OCI-LY1 (cell line): ENCODE measurements around the gene CCDC40.

Source experiments
- H2AFZ ChIP-seq: fragments of 200-600 bp; sonication (generic), shearing (Covaris generic); 2 replicates; pipeline ENCODE4 v1.6.0; 2014; ENCODE audit warnings: antibody characterized with exemption, mild to moderate bottlenecking, low read length
- H3F3A ChIP-seq: fragments of 200-600 bp; sonication (generic), shearing (Covaris generic); 2 replicates; pipeline ENCODE4 v1.6.0; 2014; ENCODE audit warnings: mild to moderate bottlenecking, antibody characterized with exemption, low read length, moderate library complexity; ENCODE audit not compliant: insufficient read depth
- H3K27ac ChIP-seq: fragments of 200-600 bp; sonication (generic); 2 replicates; pipeline ENCODE4 v1.5.1; 2014; ENCODE audit warnings: low read length, mixed run types, mild to moderate bottlenecking, low read depth; ENCODE audit not compliant: poor library complexity, severe bottlenecking
- H3K27me3 ChIP-seq: fragments of 200-600 bp; sonication (generic); 2 replicates; pipeline ENCODE4 v1.6.0; 2014; ENCODE audit warnings: antibody characterized with exemption, mild to moderate bottlenecking, low read length, moderate library complexity; ENCODE audit not compliant: insufficient read depth
- H3K36me3 ChIP-seq: fragments of 200-600 bp; sonication (generic); 2 replicates; pipeline ENCODE4 v1.6.1; 2014; ENCODE audit warnings: mild to moderate bottlenecking, antibody characterized with exemption, low read length, moderate library complexity, mixed read lengths; ENCODE audit not compliant: insufficient read depth
- H3K4me1 ChIP-seq: fragments of 200-600 bp; sonication (generic); 2 replicates; pipeline ENCODE4 v1.5.1; 2014; ENCODE audit warnings: mild to moderate bottlenecking, low read length, moderate library complexity; ENCODE audit not compliant: insufficient read depth, severe bottlenecking
- H3K4me2 ChIP-seq: fragments of 200-600 bp; sonication (generic), shearing (Covaris generic); 2 replicates; pipeline ENCODE4 v1.6.1; 2014; ENCODE audit warnings: low read length
- H3K4me3 ChIP-seq: fragments of 200-600 bp; sonication (generic); 2 replicates; pipeline ENCODE4 v1.5.1; 2014; ENCODE audit warnings: low read length, low read depth, mild to moderate bottlenecking, mixed read lengths; ENCODE audit not compliant: poor library complexity, severe bottlenecking
- H3K79me2 ChIP-seq: fragments of 200-600 bp; shearing (Covaris generic); 2 replicates; pipeline ENCODE4 v1.6.1; 2016; ENCODE audit warnings: mixed run types, low read length, mixed read lengths; ENCODE audit not compliant: insufficient read depth
- H3K9ac ChIP-seq: fragments of 200-600 bp; sonication (generic), shearing (Covaris generic); 2 replicates; pipeline ENCODE4 v1.6.1; 2014; ENCODE audit warnings: mild to moderate bottlenecking, low read length, mixed read lengths
- H3K9me2 ChIP-seq: fragments of 200-600 bp; sonication (generic), shearing (Covaris generic); 2 replicates; pipeline ENCODE4 v1.6.1; 2014; ENCODE audit warnings: low read depth, mild to moderate bottlenecking, low read length, mixed read lengths
- H3K9me3 ChIP-seq: fragments of 200-600 bp; shearing (Covaris generic); 2 replicates; pipeline ENCODE4 v1.6.1; 2014; ENCODE audit warnings: low read length, mixed read lengths
- H4K20me1 ChIP-seq: fragments of 200-600 bp; sonication (generic), shearing (Covaris generic); 2 replicates; pipeline ENCODE4 v1.6.0; 2016; ENCODE audit warnings: mild to moderate bottlenecking, low read length; ENCODE audit not compliant: insufficient read depth
- CTCF ChIP-seq: fragments of 200-600 bp; sonication (generic), shearing (Covaris generic); IDR thresholded peaks from 2 replicates; pipeline ENCODE4 v1.5.1; 2017; ENCODE audit warnings: mild to moderate bottlenecking, antibody characterized with exemption, low read length, moderate library complexity, mixed read lengths
- EZH2 ChIP-seq: fragments of 200-600 bp; sonication (generic), shearing (Covaris generic); IDR thresholded peaks from 2 replicates; pipeline ENCODE4 v1.8.0; 2017; ENCODE audit warnings: borderline replicate concordance, mixed run types, mild to moderate bottlenecking, antibody characterized with exemption, low read length, moderate library complexity, mixed read lengths

Gene CCDC40

GRCh38 chr17:80007939-80008338 lies 28.5 kb upstream of the CCDC40 start:
- Histone ChIP-seq H3K4me2 (no peak overlapping the region), H3K79me2 (no peaks in the 10 kb centered on the region), H3K36me3 (no peaks in the 10 kb centered on the region), H2AFZ (no peak overlapping the region), H3K4me3 (no peak overlapping the region), H3K27me3 (peaks cover 5% of the 10 kb centered on the region; the same call in 1 of the 2 replicates), H3K9me2 (no peaks in the 10 kb centered on the region), H4K20me1 (no peaks in the 10 kb centered on the region), H3F3A (no peaks in the 10 kb centered on the region), H3K4me1 (no peaks in the 10 kb centered on the region), H3K9me3 (no peaks in the 10 kb centered on the region), H3K27ac (no peak overlapping the region), H3K9ac (no peak overlapping the region)
- TF ChIP-seq EZH2 (no peak), CTCF (no peak)

- no peaks in the 10 kb centered on the region for H3K79me2 ChIP-seq
- no peak overlapping the region for H2AFZ ChIP-seq
- H3K27ac ChIP-seq: no peak overlapping the region
- H3K9ac ChIP-seq: no peak overlapping the region
- H3K4me3 ChIP-seq: no peak overlapping the region
- no peaks in the 10 kb centered on the region for H3K9me2 ChIP-seq
- H3K27me3 ChIP-seq: peaks cover 9% of the 10 kb centered on the region
- H3K9me3 ChIP-seq: no peaks in the 10 kb centered on the region
- no peaks in the 10 kb centered on the region for H3K36me3 ChIP-seq
- no peaks in the 10 kb centered on the region for H3F3A ChIP-seq
- H3K4me2 ChIP-seq: no peak overlapping the region
- TF ChIP-seq EZH2: no peak
- peak; percentile 90 for TF ChIP-seq CTCF
- no peaks in the 10 kb centered on the region for H3K4me1 ChIP-seq
- no peaks in the 10 kb centered on the region for H4K20me1 ChIP-seq
Observed at GRCh38 chr17:80008383-80008840, 28.0 kb upstream of the CCDC40 start.

- Histone ChIP-seq H3K27me3 (peaks cover 14% of the 10 kb centered on the region), H3F3A (no peaks in the 10 kb centered on the region), H3K27ac (no peak overlapping the region), H3K4me1 (no peaks in the 10 kb centered on the region), H3K9ac (no peak overlapping the region), H3K9me3 (no peaks in the 10 kb centered on the region; the same call in 1 of the 2 replicates), H3K4me3 (no peak overlapping the region), H3K9me2 (no peaks in the 10 kb centered on the region), H3K36me3 (no peaks in the 10 kb centered on the region; the same call in 1 of the 2 replicates), H2AFZ (no peak overlapping the region), H4K20me1 (no peaks in the 10 kb centered on the region), H3K79me2 (no peaks in the 10 kb centered on the region), H3K4me2 (no peak overlapping the region)
- TF ChIP-seq EZH2: no peak
- no peak for TF ChIP-seq CTCF
Observed at GRCh38 chr17:80008848-80009247, 27.6 kb upstream of the CCDC40 start.
